GM18502 (cell line): ENCODE data around the gene TMEM39B.
"Not testable (repeated sequence)": the region's sequence is repeated elsewhere in the genome, so short reads cannot be mapped to it uniquely, and the experiment has no call there.

Source experiments
- ATAC-seq: cut with Tn5 transposase; IDR thresholded peaks from one replicate; pipeline ENCODE4 v1.9.1; 2021; ENCODE audit warnings: mild to moderate bottlenecking; ENCODE audit not compliant: unreplicated experiment, poor library complexity

TMEM39B gene

GRCh38 chr1:32072622-32073298 is at the start of gene TMEM39B:
Gene TMEM39B (plus strand): TSS chr1:32072939. CDS start chr1:32073048, 109 bp downstream.
- peak; percentile 86 for ATAC-seq

GRCh38 chr1:32023351-32023750 is 49.4 kb upstream of the TMEM39B start:
- no peak for ATAC-seq

GRCh38 chr1:32025515-32025914 is 47.2 kb upstream of the TMEM39B start:
- ATAC-seq = no peak

- ATAC-seq = no peak
Observed at GRCh38 chr1:32028746-32029145, 44.0 kb upstream of the TMEM39B start.

- no peak for ATAC-seq
Observed at GRCh38 chr1:32031578-32032274, 41.0 kb upstream of the TMEM39B start.

GRCh38 chr1:32032275-32032615 is 40.5 kb upstream of the TMEM39B start:
- ATAC-seq = no peak

GRCh38 chr1:32035119-32035518 is 37.6 kb upstream of the TMEM39B start:
- no peak for ATAC-seq

GRCh38 chr1:32040711-32041110 is 32.0 kb upstream of the TMEM39B start:
- no peak for ATAC-seq

GRCh38 chr1:32042330-32042729 is 30.4 kb upstream of the TMEM39B start:
- no peak for ATAC-seq

- ATAC-seq = no peak
Observed at GRCh38 chr1:32044234-32044633, 28.5 kb upstream of the TMEM39B start.

- ATAC-seq = no peak
Observed at GRCh38 chr1:32045772-32046171, 27.0 kb upstream of the TMEM39B start.

- no peak for ATAC-seq
Observed at GRCh38 chr1:32047701-32048100, 25.0 kb upstream of the TMEM39B start.

GRCh38 chr1:32048440-32048839 is 24.3 kb upstream of the TMEM39B start:
- no peak for ATAC-seq

GRCh38 chr1:32051706-32052105 is 21.0 kb upstream of the TMEM39B start:
- ATAC-seq = no peak

GRCh38 chr1:32052887-32053286 is 19.9 kb upstream of the TMEM39B start:
- no peak for ATAC-seq

- ATAC-seq = no peak
Observed at GRCh38 chr1:32055416-32055815, 17.3 kb upstream of the TMEM39B start.

- no peak for ATAC-seq
Observed at GRCh38 chr1:32056598-32056997, 16.1 kb upstream of the TMEM39B start.

GRCh38 chr1:32060914-32061313 is 11.8 kb upstream of the TMEM39B start:
- no peak for ATAC-seq

GRCh38 chr1:32062867-32063230 is 9.9 kb upstream of the TMEM39B start:
- ATAC-seq = no peak

GRCh38 chr1:32063261-32063681 is 9.5 kb upstream of the TMEM39B start:
- no peak for ATAC-seq

GRCh38 chr1:32065613-32066488 is 6.9 kb upstream of the TMEM39B start:
- not testable (repeated sequence) for ATAC-seq
